Liver (tissue), 9 donors: ENCODE measurements around the gene PES1. TPM values are rescaled to one million over a fixed set of nuclear protein-coding genes. Genes with fewer than 3 reads are reported as not detected.

Experiments used
- DNase-seq: peaks from one replicate; pipeline ENCODE4 v3.0.0-alpha.2; 2017; ENCODE audit warnings: low spot score
- H3K27ac ChIP-seq, 2 donors: one replicate each; pipeline ENCODE4 v1.7.0; 2013; ENCODE audit warnings: inconsistent platforms in 2 of 2, low read length in 2 of 2, control low read depth in 1 of 2, low read depth in 1 of 2, mild to moderate bottlenecking in 1 of 2
- H3K27me3 ChIP-seq, 4 donors: one replicate each; pipeline versions ENCODE4 v1.6.1 to v1.7.0; 2013; ENCODE audit warnings: low read length in 3 of 4, inconsistent platforms in 1 of 4, mild to moderate bottlenecking in 1 of 4, moderate library complexity in 1 of 4; ENCODE audit not compliant: control insufficient read depth in 4 of 4, insufficient read depth in 4 of 4
- H3K36me3 ChIP-seq, 4 donors: one replicate each; pipeline versions ENCODE4 v1.6.1 to v1.7.0; 2013; ENCODE audit warnings: low read length in 3 of 4, mild to moderate bottlenecking in 3 of 4, low read depth in 1 of 4, moderate library complexity in 1 of 4; ENCODE audit not compliant: control insufficient read depth in 4 of 4, insufficient read depth in 3 of 4
- H3K4me1 ChIP-seq, 4 donors: one replicate each; pipeline versions ENCODE4 v1.6.1 to v1.7.0; 2013; ENCODE audit warnings: low read length in 3 of 4, mild to moderate bottlenecking in 3 of 4, moderate library complexity in 1 of 4; ENCODE audit not compliant: control insufficient read depth in 4 of 4, insufficient read depth in 4 of 4
- H3K4me3 ChIP-seq, 3 donors: one replicate each; pipeline versions ENCODE4 v1.6.1 to v1.7.0; 2013; ENCODE audit warnings: low read length in 3 of 3, control low read depth in 1 of 3, low read depth in 1 of 3, mild to moderate bottlenecking in 1 of 3
- H3K9ac ChIP-seq, 2 donors: one replicate each; pipeline ENCODE4 v1.7.0; 2013; ENCODE audit warnings: low read length in 2 of 2, mild to moderate bottlenecking in 2 of 2, moderate library complexity in 2 of 2, control low read depth in 1 of 2, low read depth in 1 of 2
- H3K9me3 ChIP-seq, 4 donors: one replicate each; pipeline versions ENCODE4 v1.6.1 to v1.7.0; 2013; ENCODE audit warnings: low read length in 3 of 4; ENCODE audit not compliant: control insufficient read depth in 4 of 4
- EGR1 ChIP-seq, 2 donors: IDR thresholded peaks; 2 replicates each; pipeline ENCODE4 v1.6.1; 2016 to 2018; ENCODE audit warnings: antibody characterized with exemption in 2 of 2, low read depth in 2 of 2
- FOXA1 ChIP-seq: IDR thresholded peaks from 2 replicates; pipeline ENCODE4 v1.6.1; 2016; ENCODE audit warnings: antibody characterized with exemption
- FOXA2 ChIP-seq: IDR thresholded peaks from 2 replicates; pipeline ENCODE4 v1.6.1; 2016; ENCODE audit warnings: antibody characterized with exemption
- GABPA ChIP-seq, 2 donors: IDR thresholded peaks in 1 of 2; conservative IDR thresholded peaks in 1 of 2; 2 replicates each; pipeline ENCODE4 v1.6.1; 2016; ENCODE audit warnings: antibody characterized with exemption in 2 of 2, mild to moderate bottlenecking in 1 of 2, moderate library complexity in 1 of 2
- HNF4A ChIP-seq, 2 donors: conservative IDR thresholded peaks; 2 replicates each; pipeline ENCODE4 v1.6.1; 2016; ENCODE audit warnings: antibody characterized with exemption in 2 of 2, mild to moderate bottlenecking in 2 of 2
- HNF4G ChIP-seq: IDR thresholded peaks from 2 replicates; pipeline ENCODE4 v1.6.1; 2016; ENCODE audit warnings: antibody characterized with exemption
- JUND ChIP-seq, 2 donors: IDR thresholded peaks; 2 replicates each; pipeline ENCODE4 v1.6.1; 2016; ENCODE audit warnings: antibody characterized with exemption in 2 of 2
- MAX ChIP-seq: IDR thresholded peaks from 2 replicates; pipeline ENCODE4 v1.6.1; 2016; ENCODE audit warnings: antibody characterized with exemption
- NR2F2 ChIP-seq: IDR thresholded peaks from 2 replicates; pipeline ENCODE4 v1.6.1; 2016; ENCODE audit warnings: antibody characterized with exemption
- RAD21 ChIP-seq, 2 donors: IDR thresholded peaks; 2 replicates each; pipeline ENCODE4 v1.6.1; 2016; ENCODE audit warnings: antibody characterized with exemption in 2 of 2, mild to moderate bottlenecking in 2 of 2
- REST ChIP-seq: IDR thresholded peaks from 2 replicates; pipeline ENCODE4 v1.6.1; 2016; ENCODE audit warnings: antibody characterized with exemption, mild to moderate bottlenecking
- RXRA ChIP-seq, 2 donors: IDR thresholded peaks; 2 replicates each; pipeline ENCODE4 v1.6.1; 2017 to 2018; ENCODE audit warnings: antibody characterized with exemption in 2 of 2, mild to moderate bottlenecking in 1 of 2
- SP1 ChIP-seq: IDR thresholded peaks from 2 replicates; pipeline ENCODE4 v1.6.1; 2018; ENCODE audit warnings: antibody characterized with exemption, mild to moderate bottlenecking
- TAF1 ChIP-seq: conservative IDR thresholded peaks from 2 replicates; pipeline ENCODE4 v1.6.1; 2016; ENCODE audit warnings: antibody characterized with exemption, mild to moderate bottlenecking
- YY1 ChIP-seq: IDR thresholded peaks from 2 replicates; pipeline ENCODE4 v1.6.1; 2016; ENCODE audit warnings: antibody characterized with exemption, mild to moderate bottlenecking
- WGBS: extraction: QIAGEN DNeasy Blood & Tissue Kit; methylation state at CpG from one replicate; pipeline ENCODE4 v1.1.7; 2013; 5-methylcytosine and 5-hydroxymethylcytosine counted together
- polyA plus RNA-seq, 2 donors: library from polyadenylated mRNA; stranded (reverse) in 1 of 2; unstranded in 1 of 2; fragments of 200-250 nt in 1 of 2; fragments of >200 nt in 1 of 2; fragmentation: Nextera tagmentation in 1 of 2; extraction: Ambion mirVana in 1 of 2; gene quantifications; one replicate each; pipeline versions ENCODE4 v1.2.1 to v1.2.3, GENCODE V29; 2013 to 2015
- total RNA-seq, 2 donors: library from RNA; depleted of rRNA; stranded (reverse); fragments of >200 nt; gene quantifications; one replicate each; pipeline ENCODE4 v1.2.3, GENCODE V29; 2014
- TF ChIP-seq, protein P1 (sequence below): IDR thresholded peaks from 2 replicates; pipeline ENCODE4 v1.6.1; 2016; ENCODE audit warnings: antibody characterized with exemption
- TF ChIP-seq, protein P2 (sequence below): IDR thresholded peaks from 2 replicates; pipeline ENCODE4 v1.6.1; 2016; ENCODE audit warnings: antibody characterized with exemption
- TF ChIP-seq, protein P3 (sequence below): fragments of 150-350 bp; IDR thresholded peaks from 2 replicates; pipeline ENCODE4 v1.5.1; 2017; ENCODE audit warnings: improper control_type of control experiment, low read depth, low read length; ENCODE audit not compliant: missing input control
- donor health status: healthy.
- donor health status: healthy.
- donor health status: healthy.
- donor health status: healthy.
- donor health status: healthy.

The PES1 gene
- total and polyA plus RNA-seq, 4 donors, result 20.0 to 33.1 (median 22.3) TPM

DNA sequence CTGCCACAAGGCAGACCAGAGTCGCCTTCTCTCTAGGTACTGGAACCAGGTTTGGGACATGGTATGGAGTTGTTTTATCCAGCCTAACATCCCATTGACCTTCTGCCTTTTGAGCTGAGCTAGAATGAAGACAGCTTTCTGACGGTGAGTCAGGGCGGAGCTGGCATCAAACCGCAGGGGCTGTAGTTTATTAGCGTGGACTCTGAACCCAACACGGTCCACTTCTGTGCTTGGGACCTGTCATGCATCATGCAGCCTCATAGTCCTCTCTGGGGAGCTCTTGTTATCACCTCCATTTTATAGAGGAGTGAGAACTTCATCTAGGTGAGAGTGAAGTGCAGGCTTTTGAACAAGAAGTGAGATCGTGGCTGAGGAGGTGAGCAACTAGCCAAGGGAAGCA, 25.6 kb downstream of the PES1 start (continued):
- TF ChIP-seq, protein P1, sequence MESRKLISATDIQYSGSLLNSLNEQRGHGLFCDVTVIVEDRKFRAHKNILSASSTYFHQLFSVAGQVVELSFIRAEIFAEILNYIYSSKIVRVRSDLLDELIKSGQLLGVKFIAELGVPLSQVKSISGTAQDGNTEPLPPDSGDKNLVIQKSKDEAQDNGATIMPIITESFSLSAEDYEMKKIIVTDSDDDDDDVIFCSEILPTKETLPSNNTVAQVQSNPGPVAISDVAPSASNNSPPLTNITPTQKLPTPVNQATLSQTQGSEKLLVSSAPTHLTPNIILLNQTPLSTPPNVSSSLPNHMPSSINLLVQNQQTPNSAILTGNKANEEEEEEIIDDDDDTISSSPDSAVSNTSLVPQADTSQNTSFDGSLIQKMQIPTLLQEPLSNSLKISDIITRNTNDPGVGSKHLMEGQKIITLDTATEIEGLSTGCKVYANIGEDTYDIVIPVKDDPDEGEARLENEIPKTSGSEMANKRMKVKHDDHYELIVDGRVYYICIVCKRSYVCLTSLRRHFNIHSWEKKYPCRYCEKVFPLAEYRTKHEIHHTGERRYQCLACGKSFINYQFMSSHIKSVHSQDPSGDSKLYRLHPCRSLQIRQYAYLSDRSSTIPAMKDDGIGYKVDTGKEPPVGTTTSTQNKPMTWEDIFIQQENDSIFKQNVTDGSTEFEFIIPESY, result no peak
- TF ChIP-seq HNF4A (conservative IDR thresholded peaks at IDR 0.05), result peak; percentile 70 to 84
- no peak for TF ChIP-seq GABPA (IDR thresholded peaks at IDR 0.05 in 1 of 2, conservative IDR thresholded peaks at IDR 0.05 in 1 of 2)
- TF ChIP-seq HNF4G, result peak; percentile 79

DNA sequence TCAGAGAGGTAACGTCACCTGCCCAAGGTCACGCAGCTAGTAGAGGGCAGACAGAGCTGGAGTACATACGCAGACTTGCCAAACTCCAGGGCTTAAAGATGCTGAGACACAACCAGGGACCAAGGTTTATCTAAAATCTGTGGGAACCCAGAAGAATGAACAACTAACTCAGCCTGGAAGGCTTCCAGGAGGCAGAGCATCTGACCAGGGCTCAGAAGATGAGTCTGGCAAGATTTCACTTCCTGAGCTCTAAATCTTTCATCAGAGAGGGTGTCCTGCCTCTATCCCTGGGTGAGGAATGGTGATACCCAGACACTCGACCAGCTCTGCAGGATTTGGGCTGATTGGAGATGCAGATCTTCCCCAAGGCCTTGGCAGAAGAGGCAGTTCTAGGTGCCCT, 26.4 kb downstream of the PES1 start:
- H3K27ac ChIP-seq, result no peak overlapping the region
- TF ChIP-seq JUND (IDR thresholded peaks at IDR 0.05) (no peak), RAD21 (IDR thresholded peaks at IDR 0.05) (no peak), YY1 (no peak), FOXA2 (no peak), MAX (no peak), NR2F2 (no peak), EGR1 (IDR thresholded peaks at IDR 0.05; ENCODE audit: low read depth in 2 of 2) (no peak), HNF4G (no peak), HNF4A (conservative IDR thresholded peaks at IDR 0.05) (no peak), FOXA1 (no peak), SP1 (no peak), REST (no peak), GABPA (IDR thresholded peaks at IDR 0.05 in 1 of 2, conservative IDR thresholded peaks at IDR 0.05 in 1 of 2) (no peak), RXRA (IDR thresholded peaks at IDR 0.05) (no peak), TAF1 (no peak)
- TF ChIP-seq, protein P2, sequence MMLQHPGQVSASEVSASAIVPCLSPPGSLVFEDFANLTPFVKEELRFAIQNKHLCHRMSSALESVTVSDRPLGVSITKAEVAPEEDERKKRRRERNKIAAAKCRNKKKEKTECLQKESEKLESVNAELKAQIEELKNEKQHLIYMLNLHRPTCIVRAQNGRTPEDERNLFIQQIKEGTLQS, result no peak
- TF ChIP-seq, protein P3, sequence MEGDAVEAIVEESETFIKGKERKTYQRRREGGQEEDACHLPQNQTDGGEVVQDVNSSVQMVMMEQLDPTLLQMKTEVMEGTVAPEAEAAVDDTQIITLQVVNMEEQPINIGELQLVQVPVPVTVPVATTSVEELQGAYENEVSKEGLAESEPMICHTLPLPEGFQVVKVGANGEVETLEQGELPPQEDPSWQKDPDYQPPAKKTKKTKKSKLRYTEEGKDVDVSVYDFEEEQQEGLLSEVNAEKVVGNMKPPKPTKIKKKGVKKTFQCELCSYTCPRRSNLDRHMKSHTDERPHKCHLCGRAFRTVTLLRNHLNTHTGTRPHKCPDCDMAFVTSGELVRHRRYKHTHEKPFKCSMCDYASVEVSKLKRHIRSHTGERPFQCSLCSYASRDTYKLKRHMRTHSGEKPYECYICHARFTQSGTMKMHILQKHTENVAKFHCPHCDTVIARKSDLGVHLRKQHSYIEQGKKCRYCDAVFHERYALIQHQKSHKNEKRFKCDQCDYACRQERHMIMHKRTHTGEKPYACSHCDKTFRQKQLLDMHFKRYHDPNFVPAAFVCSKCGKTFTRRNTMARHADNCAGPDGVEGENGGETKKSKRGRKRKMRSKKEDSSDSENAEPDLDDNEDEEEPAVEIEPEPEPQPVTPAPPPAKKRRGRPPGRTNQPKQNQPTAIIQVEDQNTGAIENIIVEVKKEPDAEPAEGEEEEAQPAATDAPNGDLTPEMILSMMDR, result no peak
- TF ChIP-seq, protein P1, result no peak
- no peaks in the 10 kb centered on the region for H3K27me3 ChIP-seq
- 86% methylated on average over 4 of the region's 4 CpGs for WGBS
- H3K9ac ChIP-seq, result no peak overlapping the region
- DNase-seq, result no peak
- H3K9me3 ChIP-seq, result no peaks in the 10 kb centered on the region
- H3K4me1 ChIP-seq, result no peaks in the 10 kb centered on the region
- H3K36me3 ChIP-seq, result no peaks in the 10 kb centered on the region
- H3K4me3 ChIP-seq, result no peak overlapping the region
